HG03457 (cell line): ENCODE data around the gene GPR39.

Source experiments
- ATAC-seq: cut with Tn5 transposase; IDR thresholded peaks from one replicate; pipeline ENCODE4 v1.9.1; 2021; ENCODE audit warnings: moderate number of reproducible peaks; ENCODE audit not compliant: unreplicated experiment

GPR39 gene

DNA sequence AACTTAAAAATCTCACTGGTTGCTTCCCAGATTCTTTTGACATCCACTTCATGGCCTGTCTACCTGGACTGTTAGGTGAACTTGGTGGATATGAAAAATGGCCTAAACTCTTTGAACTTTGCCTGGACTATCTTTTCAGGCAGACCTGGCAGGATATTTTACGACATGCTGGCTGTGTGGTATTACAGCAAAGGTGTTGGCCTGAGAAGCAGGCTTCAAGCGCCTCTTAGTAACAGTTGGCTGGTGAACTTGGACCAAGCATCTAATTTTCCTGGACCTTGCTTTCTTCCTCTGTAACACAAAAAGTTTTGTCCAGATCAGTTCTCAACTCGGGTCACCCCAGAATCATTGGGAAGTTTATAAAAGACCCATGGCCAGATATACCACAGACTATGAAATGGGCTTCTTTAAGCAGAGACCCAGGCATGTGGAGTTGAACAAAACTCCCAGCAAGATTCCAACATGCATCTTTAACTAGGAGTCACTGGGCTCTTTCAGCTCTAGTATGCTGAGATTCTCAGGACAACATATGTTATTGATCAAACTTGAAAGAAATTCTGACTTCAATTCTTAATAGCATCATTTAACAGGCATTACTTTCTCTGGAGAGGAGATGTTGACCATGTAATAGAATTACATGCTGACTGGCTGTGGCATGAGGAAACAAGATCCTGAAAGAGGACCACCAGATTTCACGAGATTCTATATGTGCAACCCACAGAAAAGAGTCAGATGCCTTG lies 249.0 kb downstream of the GPR39 start:
- no peak for ATAC-seq

DNA sequence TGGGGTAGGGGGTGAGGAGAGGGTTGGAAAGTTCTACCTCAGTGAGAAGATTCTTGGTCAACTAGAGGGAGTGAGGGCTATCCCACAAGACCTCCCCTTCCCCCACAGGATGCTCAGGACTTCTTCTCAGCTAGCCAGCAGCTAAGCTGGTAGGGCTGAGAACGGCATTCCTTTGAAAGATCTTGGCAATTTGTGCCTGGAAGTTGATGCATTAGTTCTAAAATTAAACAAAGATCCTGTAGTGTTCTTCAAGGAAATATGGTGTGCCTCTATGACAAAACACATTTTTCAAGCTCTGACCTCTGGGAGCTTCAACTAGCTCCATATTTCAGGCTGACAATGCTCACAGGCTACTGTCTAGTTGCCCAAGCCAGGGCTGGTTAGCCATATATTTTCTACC lies 251.1 kb downstream of the GPR39 start:
- ATAC-seq: no peak

DNA sequence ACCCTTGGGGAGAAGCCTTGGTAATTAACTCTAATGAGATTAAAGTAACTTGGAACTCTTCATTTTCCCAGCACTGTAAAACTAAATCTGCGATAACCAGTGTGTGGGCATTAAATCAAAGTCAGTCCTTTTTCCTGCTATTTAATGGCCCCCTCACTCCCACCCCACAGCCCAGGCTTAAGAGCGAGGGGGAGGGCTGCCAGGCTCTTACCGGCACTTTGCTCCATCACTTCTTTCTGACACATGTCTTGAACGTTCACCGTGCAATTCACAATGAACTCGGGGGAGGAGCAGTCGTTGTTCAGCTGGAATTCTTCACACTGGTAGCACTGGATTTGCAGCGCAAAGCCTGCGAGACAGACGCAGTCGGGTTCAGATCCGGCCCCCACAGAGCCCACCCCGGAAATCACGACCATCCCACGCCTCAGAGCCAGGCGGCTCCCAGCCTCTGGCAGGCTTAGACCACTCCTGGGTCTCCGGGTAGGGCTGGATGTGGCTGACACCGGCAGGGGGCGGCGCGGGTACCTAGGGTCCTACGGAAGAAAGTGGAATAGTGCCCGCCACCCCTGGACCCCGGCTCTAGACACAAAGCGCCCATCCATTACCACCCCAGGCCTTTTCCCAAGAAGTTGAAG lies 251.7 kb downstream of the GPR39 start:
- ATAC-seq: no peak

DNA sequence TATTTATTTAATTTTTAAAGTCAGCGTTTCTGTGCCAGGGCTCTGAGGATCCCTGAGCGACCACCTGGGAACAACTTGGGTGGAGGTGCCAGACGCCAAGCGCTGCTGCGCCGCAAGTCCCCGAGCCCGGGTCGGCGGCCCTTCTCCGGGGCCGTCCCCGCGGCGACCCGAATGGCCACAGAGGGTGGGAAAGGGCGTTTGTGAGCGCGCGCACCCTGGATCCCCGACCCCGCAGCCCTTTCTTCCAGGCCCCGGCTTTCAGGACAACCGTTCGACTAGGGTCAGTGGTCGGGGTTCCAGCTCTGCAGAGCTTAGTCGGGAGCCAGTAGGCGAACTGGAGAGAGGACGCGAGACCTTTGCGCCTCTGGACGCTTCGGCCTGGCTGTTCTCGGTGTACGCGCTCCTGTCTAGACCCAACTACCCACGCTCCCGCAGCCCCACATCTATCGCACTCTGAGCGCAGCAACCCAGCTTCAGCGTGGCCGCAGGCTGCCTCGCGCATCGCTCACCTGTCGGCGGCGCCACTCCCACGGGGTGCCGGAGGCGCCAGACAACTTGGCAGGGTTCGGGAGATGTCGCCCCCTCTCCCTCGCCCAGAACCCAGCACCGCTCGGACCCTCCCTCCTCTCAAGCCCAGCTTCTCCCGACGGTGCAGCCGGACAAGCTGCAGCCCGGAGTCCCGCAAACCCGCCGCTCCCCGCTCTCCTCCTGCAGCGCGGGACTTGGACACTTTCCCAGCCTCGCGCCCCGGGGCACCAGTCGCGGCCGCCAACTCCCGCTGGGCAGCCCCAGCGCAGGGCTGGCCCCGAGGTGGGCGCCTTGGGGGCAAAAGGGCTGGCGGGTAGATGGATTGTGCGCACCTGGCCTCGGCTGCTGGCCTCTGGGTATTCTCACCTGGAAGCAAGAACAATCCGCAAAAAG lies 252.6 kb downstream of the GPR39 start:
- no peak for ATAC-seq

DNA sequence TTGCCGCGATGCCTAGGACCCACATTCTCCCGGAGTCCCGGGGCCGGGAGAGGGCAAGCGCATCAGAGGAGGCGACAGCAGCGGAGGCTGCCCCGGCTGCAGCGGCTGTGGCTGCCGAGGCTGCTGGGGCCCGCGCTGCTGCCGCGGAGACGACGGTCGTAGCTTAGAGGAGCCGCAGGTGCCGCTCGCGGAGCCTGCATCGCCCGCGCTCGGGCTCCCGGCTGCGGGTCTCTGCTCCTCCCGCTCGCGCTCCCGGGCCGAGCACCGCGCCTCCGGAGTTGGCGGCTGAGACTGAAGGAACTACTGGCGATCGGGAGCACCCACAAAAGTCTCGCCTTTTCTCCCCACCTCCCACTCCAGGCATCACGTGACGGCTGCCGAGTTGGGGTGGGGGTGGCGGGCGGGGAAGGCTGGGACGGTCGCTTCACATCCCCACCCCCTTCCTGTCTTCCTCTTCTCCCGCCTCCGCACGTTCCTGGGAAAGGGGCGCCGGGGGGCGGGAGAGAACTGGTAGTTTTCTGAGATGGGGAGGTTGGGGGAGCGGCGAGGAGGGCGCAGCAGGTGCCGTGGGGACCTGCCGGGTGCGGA lies 253.4 kb downstream of the GPR39 start, which contains the start of gene LYPD1:
TSS of gene LYPD1 (minus strand) at position 298 of the 588 bp plus-strand sequence. CDS start at position 25, 273 bp downstream.
- no peak for ATAC-seq

DNA sequence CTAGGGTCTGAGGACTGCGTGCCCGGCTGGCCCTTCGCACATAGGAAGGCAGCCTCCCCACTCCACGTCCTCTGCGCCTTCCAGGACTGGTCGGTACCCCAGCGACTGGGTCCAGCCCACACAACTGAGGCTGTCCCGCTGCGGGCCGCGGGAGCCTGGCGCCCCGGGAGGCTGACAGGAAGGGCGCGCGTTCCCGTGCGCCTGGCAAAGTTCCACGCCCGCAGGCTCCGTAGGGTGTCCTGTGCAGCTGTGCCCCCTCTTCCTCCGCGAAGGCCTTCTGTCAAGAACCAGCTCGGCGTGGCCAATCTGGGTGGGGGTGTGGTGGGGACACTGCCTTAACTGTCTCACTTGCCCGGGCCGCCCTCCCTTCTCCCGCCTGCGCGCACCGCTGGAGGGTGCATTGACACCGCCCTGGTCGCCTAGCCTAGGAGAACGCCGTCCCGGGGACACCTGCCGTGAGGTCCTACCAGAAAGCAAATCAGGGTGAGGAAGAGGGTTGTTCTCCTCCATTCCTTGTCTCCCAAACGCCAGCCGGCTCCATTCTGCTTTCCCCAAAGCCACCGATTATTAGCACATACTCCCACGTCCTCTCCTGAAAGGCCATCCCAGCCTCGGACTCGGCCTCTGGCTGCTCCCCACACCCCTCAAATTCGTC lies 254.0 kb downstream of the GPR39 start:
- ATAC-seq: no peak

DNA sequence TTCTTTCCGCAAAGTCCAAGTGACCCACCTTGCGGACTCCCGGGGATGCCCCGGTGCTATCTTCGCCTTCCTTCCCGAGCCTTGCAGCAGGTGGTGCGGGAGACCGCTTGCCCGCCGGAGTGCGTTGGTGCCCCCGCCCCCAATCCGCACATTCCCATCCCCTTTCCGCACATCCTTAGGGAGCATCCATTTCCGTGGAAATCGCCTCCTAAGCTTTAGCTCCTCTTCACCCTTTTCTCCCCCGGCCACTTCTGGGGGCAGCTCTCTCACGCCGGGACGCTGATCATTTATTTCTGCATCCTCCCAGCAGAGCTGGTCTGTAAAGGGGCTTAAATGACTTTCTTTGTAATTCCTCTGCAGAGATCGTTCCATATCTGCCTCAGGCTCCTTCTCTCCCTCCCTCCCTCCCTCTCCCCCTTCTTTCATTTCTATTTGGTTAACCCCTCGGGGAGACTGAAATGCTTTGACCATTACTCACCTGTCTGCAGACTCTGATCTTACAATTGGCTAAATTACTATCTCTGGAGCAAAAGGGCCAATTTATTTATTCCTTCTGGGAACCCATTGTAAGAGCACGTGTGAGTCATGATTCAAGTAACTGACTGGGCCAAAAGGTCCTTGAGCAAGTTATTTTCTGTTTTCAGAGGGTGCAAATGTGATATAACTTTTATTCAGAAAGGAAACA lies 254.7 kb downstream of the GPR39 start:
- no peak for ATAC-seq

DNA sequence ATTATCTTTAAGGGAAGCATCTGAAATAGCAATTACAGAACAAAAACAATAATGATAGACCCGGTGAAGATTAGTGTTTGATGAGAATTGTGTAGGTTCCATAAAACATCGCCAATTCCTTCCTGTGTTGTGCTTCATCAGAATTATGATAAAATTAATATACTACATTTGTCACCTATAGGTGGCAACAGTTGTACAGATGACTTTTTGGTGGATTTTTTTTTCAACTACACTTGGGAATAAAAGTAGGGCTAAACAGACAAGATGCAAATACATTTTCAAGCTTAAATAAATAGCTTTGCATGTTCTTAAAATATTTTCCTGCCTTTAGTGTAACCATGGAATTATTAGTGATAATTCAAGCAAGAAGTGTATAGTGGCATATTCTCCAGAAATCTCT lies 260.4 kb downstream of the GPR39 start:
- no peak for ATAC-seq

DNA sequence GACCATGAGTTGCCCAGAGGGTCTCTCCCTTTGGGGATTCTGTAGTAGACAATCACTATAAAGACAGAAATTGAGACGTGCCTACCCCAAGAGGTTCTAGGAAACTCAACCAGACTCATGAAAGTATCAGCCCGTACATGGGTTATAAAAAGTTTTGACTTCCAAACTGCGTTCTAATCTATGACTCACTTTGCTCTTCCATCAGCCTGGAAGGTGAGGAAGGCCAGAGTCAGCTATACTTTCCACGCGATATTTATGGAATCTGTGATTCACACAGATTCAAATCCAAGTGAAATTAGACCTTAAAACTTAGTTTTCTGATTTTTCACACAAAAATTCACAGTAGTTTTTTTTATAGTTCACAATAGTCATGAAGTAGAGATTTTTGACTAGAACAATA lies 261.1 kb downstream of the GPR39 start:
- no peak for ATAC-seq

DNA sequence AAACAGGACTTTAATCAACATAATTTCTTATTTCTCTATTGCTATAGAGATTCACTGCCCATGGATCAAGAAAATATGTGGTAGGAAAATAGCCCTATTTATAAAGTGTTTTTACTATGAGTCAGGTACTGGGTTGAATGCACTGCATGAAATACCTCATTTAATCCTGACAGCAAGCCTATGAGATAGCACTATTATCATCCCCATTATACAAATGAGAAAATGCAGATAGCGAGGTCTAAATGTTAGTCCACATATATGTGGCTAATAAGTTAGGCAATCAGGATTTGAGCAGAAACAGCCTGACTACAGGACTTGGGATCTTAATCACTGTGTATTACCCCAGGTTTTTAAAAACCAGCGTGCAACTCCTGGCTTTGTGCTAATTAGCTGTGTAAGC lies 261.9 kb downstream of the GPR39 start:
- no peak for ATAC-seq

DNA sequence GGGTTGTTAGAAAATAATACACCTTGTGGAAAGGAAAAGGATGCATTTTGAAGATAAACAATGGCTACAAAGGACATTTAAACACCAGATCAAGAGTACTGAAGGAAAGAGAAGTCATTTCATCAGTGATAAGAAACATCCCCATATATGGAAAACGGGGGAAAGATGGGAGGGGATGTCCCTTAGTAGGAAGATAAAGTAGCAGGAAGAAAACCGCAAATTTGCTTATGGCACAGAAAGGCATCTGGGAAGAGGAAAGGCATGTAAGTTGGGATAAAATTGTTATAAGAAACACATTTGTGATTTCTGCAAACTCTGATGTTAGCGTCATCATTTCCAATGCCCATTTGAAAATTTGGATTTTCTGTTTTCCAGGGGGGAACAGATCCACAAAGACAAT lies 263.9 kb downstream of the GPR39 start:
- no peak for ATAC-seq

DNA sequence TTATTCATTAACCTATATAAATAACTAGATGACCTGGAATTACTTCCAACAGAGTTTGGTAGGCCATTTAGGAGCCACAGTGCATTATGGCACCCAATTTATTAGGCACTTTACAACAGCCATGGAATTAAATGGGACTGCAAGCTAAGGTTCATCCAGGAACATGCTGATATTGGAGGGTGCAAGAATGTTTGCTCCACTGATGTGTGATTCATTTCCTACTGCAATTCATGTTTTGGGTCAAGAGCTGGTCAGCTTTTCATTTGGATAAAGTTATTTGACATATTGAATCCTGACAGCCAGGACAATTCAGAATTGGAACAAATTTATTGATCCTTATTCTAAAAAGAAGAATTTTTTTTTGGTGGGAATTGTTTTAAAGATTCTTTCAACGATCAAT lies 265.2 kb downstream of the GPR39 start:
- no peak for ATAC-seq

DNA sequence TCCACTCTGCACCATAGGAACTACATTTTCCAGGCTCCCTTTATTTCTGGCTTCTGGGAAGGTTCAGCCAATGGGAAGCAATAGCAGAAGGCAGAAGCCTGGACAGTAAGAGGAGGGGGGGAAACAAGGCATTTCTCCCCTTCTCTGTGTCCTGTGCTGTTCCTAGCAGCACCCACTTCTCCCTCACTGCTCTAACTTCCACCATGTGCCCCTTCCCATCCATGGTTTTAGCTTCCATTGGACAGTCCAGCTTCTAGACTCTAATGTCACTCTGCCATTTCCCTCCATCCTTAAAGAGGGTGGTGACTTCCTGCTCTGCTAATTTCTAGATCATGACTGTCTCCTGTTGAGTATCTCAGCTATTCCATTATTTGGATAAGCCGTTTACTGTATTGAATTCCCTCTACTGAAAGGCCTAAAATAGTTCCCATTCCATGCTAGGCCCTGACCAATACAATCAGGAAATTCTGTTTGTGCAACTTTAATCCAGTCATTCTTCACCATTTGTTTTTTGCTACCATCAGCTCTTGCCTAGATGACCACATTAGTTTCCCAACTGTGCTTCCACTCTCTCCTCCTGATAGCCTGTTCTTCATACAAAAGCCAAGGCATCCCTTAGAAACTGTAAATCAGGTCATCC lies 274.2 kb downstream of the GPR39 start:
- no peak for ATAC-seq

DNA sequence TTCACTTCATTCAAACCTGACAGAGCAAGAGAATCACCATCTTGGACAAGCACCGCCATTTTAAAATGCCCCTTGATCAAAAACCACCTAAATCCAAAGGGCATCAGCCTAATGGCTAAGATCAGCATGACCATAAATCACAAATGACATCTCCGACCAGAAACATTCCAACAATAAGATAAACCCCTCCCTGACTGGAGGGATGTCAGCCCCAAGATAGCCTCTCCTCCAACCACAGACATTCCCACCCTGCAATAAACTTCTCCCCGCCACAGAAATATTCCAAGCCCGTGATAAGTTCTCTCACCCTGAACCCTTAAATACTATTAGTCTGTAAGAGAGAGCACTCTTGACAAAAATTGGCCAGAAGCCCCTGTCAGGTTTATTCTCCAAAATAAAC lies 275.0 kb downstream of the GPR39 start:
- ATAC-seq: no peak

DNA sequence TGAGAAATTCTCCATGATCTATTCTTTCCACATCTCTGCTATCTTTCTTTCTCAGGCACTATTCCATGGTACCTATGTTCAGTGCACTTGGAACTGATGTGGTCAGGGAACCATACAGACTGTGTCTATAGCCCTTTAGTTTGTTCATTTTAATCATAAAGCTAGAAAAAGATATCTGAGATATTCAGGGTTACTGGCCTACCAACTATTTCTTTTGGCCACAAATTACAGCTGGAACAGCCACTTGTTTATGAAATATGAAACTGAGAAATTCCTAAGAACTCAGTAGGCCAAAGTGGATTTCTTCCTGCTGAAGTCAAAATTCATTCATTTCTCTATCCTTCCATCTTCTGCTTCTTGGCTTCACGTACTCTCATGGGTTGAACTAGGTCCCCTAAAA lies 276.2 kb downstream of the GPR39 start:
- ATAC-seq: no peak
